Activated B cell treated with CpG ODN at 0.5 μM for 24 hours (primary cell): ENCODE results near the gene AQP5. TPM values are rescaled to one million over a fixed set of nuclear protein-coding genes. Genes with fewer than 3 reads are reported as not detected.

Experiments used
- ATAC-seq: fragments of 200-7000 bp; cut with Tn5 transposase; one replicate; pipeline ENCODE4 v1.10.0; 2021; ENCODE audit warnings: low read depth, mild to moderate bottlenecking, moderate library complexity
- CTCF ChIA-PET: fragments of 350-600 bp; sonication (Branson Sonifier 250); formaldehyde crosslinking; loops from one replicate; lab custom pipeline; 2021; ENCODE audit warnings: antibody characterized with exemption; lab: Charles Lee
- POLR2A ChIA-PET: fragments of 350-600 bp; sonication (Branson Sonifier 250); formaldehyde crosslinking; loops from one replicate; lab custom pipeline; 2021; ENCODE audit warnings: antibody characterized with exemption; lab: Charles Lee
- DNase-seq: peaks from one replicate; pipeline ENCODE4 v3.0.0; 2022
- H3K27ac Mint-ChIP-seq: one replicate; pipeline ENCODE4 v1.8.0; 2020; ENCODE audit warnings: mixed read lengths
- H3K27me3 Mint-ChIP-seq: one replicate; pipeline ENCODE4 v1.8.0; 2021; ENCODE audit warnings: mixed read lengths
- H3K36me3 Mint-ChIP-seq: one replicate; pipeline ENCODE4 v1.8.0; 2021; ENCODE audit warnings: low read depth, mixed read lengths
- H3K4me1 Mint-ChIP-seq: one replicate; pipeline ENCODE4 v1.8.0; 2021; ENCODE audit warnings: mixed read lengths
- H3K4me3 Mint-ChIP-seq: one replicate; pipeline ENCODE4 v1.8.0; 2020; ENCODE audit warnings: mild to moderate bottlenecking, mixed read lengths
- H3K9me3 Mint-ChIP-seq: one replicate; pipeline ENCODE4 v1.8.0; 2020; ENCODE audit warnings: mixed read lengths
- intact Hi-C: fragments of 100-400 bp; cut with micrococcal nuclease; formaldehyde crosslinking; loops from one replicate; pipeline ENCODE4 v1.15.1; 2024
- total RNA-seq: library from RNA; stranded (reverse); gene quantifications from 2 replicates; pipeline ENCODE4 v1.2.3, GENCODE V29; 2022
- TF ChIP-seq, protein P1 (sequence below): fragments of 200-600 bp; IDR thresholded peaks from one replicate; pipeline ENCODE4 v1.8.0; 2022; ENCODE audit warnings: antibody characterized with exemption, mild to moderate bottlenecking

Gene AQP5
- total RNA-seq, 1 donor from 2014 or later = not detected

DNA sequence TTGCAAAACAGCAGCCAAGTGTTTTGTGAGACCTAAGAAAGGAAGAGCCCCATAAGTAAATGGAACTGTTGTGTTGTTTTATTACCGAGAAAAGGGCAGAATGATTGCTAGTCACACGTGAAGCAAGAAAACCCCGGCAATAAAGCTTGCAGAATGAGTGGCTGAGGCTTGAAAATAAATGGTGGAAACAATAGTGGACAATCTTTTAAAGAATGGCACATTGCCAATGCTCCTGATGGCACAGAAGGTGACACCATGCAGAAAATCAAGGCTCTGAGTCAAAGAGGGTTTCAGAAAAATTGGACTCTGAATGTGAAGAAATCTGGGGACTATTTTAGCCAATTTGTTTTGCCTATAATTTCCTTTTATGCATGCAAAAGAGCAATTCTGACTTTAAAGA is 15.2 kb upstream of the AQP5 start:
- no peaks in the 10 kb centered on the region for H3K9me3 Mint-ChIP-seq

DNA sequence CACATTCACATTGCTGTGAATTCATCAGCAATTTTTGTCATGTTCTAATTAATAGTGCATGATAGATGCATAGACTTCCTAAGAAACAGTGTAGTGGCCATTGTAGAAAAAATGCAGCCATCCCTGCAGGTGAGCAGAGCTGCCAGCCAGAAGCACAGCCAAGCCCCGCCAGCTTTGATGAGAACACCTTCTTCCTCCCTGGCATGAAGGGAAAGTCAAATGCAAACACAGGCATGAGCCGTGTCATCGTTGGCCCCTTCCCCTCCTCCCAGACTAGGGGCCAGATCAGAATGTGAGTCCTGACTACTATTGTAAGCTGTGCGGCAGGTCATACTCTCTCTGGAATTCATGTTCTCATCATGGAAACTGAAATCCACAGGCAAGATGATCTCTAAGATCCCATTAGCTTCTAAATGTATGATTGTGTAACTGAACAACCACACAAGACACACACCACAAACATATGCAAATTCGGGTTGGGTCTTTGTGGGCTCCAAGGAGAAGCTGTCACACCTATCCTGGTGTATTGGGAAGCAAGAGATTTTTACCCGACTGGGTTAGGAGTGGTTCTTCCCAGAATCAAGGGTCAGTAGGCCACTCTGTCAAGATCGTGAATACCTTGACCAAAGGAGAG is 14.0 kb upstream of the AQP5 start:
- peaks cover 6% of the 10 kb centered on the region for H3K4me1 Mint-ChIP-seq
- H3K36me3 Mint-ChIP-seq = no peaks in the 10 kb centered on the region
- intact Hi-C loops = no loop called here
- no peak overlapping the region for H3K27ac Mint-ChIP-seq
- CTCF ChIA-PET = no interaction called here
- DNase-seq (no peak), ATAC-seq (no peak)
- no peak overlapping the region for H3K4me3 Mint-ChIP-seq
- POLR2A ChIA-PET = no interaction called here
- no peaks in the 10 kb centered on the region for H3K9me3 Mint-ChIP-seq
- peaks cover 6% of the 10 kb centered on the region for H3K27me3 Mint-ChIP-seq
- TF ChIP-seq, protein P1, sequence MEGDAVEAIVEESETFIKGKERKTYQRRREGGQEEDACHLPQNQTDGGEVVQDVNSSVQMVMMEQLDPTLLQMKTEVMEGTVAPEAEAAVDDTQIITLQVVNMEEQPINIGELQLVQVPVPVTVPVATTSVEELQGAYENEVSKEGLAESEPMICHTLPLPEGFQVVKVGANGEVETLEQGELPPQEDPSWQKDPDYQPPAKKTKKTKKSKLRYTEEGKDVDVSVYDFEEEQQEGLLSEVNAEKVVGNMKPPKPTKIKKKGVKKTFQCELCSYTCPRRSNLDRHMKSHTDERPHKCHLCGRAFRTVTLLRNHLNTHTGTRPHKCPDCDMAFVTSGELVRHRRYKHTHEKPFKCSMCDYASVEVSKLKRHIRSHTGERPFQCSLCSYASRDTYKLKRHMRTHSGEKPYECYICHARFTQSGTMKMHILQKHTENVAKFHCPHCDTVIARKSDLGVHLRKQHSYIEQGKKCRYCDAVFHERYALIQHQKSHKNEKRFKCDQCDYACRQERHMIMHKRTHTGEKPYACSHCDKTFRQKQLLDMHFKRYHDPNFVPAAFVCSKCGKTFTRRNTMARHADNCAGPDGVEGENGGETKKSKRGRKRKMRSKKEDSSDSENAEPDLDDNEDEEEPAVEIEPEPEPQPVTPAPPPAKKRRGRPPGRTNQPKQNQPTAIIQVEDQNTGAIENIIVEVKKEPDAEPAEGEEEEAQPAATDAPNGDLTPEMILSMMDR = no peak

More for the DNA sequence above, 15.2 kb upstream of the AQP5 start:
- DNase-seq = no peak
- H3K4me1 Mint-ChIP-seq = peaks cover 14% of the 10 kb centered on the region
- H3K36me3 Mint-ChIP-seq = no peaks in the 10 kb centered on the region
- CTCF ChIA-PET = interaction anchor here (1.0 to 2.3 kb wide), 9 partner anchors 8 to 109 kb away, joined by 3 to 15 read pairs (median 4); no protein-coding TSS in a partner anchor
- TF ChIP-seq, protein P1 = no peak
- intact Hi-C loops = no loop called here
- ATAC-seq = no peak
- POLR2A ChIA-PET = no interaction called here
- H3K27me3 Mint-ChIP-seq = peaks cover 6% of the 10 kb centered on the region
- H3K27ac Mint-ChIP-seq = no peak overlapping the region
- no peak overlapping the region for H3K4me3 Mint-ChIP-seq

DNA sequence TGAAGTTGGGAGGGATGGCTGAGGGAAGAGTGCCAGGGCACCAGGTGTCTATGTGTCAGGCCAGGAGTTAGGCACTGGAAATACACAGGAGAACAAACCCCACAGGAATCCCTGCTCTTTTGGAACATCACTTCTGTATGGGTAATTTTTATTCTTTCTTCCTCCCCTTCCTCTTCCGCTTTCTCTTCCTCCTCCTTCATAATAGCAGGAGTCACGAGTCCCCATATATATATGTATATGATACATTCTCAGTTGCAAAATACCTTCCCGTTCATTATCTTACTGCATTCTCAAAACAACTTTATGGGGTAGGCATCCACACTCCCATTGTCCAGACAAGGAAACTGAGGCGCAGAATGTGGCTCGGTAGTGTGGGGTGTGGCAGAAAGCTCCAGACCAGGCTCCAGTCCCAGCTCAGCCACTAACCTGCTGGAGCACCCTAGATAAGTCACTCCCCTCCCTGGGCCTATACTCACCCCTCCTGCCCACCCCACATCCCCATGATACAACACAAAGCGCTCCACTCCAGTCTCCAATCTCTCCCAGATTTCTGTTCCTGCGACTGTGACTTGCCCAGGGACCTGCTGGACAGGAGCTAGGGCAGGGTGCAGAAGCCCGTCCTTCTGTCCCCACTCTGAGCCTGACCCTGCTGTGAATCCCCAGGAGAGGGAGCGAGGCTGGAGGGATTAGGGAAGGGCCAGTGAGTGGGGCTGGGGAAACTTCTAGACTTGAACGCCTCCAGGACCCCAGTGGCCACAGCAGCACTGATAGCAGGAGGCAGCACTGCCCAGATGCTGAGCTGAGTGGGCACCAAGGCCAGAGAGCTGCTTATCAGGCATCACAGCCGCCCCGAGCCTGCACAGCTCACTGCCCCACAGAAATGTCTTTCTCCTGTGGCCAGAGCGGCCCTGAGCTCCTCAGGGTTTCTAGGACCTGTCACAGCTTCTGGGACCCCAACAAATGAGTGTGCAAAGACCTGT is 12.5 kb upstream of the AQP5 start:
- intact Hi-C loops = no loop called here
- H3K9me3 Mint-ChIP-seq = no peaks in the 10 kb centered on the region

DNA sequence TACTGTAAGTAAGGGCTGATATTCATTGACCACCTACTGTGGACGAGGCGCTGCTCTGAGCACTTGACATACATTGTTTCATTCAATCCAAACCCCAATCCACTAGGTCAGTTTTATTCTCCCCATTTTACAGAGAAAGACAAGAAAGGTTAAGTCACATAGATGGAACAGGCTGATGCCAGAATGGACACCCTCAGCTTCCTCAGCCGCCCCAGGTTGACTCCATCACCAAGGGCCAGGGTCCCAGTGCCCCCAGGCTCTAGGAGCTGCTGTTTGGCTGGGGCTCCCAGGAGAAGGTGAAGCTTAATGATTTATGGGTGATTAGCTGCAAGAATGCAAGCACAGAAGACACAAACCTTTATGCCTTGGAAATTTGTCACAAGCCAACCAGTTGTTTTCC is 11.8 kb upstream of the AQP5 start:
- ChIA-PET POLR2A (no interaction called here), CTCF (no interaction called here)
- H3K4me3 Mint-ChIP-seq = no peak overlapping the region
- no peak for ATAC-seq
- no peaks in the 10 kb centered on the region for H3K9me3 Mint-ChIP-seq
- no peak for DNase-seq
- H3K36me3 Mint-ChIP-seq = no peaks in the 10 kb centered on the region
- H3K27me3 Mint-ChIP-seq = peaks cover 19% of the 10 kb centered on the region
- TF ChIP-seq, protein P1 = no peak
- H3K27ac Mint-ChIP-seq = no peak overlapping the region
- intact Hi-C loops = no loop called here
- peaks cover 6% of the 10 kb centered on the region for H3K4me1 Mint-ChIP-seq

More for the DNA sequence above, 12.5 kb upstream of the AQP5 start:
- CTCF ChIA-PET = no interaction called here
- Mint-ChIP-seq H3K27me3 (peaks cover 11% of the 10 kb centered on the region), H3K27ac (no peak overlapping the region), H3K36me3 (no peaks in the 10 kb centered on the region), H3K4me3 (no peak overlapping the region), H3K4me1 (peaks cover 6% of the 10 kb centered on the region)
- TF ChIP-seq, protein P1 = no peak
- POLR2A ChIA-PET = no interaction called here
- ATAC-seq (no peak), DNase-seq (no peak)
